ENCODE measurements around the gene ZMIZ1. TPM values are rescaled to one million over a fixed set of nuclear protein-coding genes. Genes with fewer than 3 reads are reported as not detected.

ZMIZ1 gene
- total and polyA plus RNA-seq, 8 donors: 63.1 to 87.2 (median 76.8) TPM

DNA sequence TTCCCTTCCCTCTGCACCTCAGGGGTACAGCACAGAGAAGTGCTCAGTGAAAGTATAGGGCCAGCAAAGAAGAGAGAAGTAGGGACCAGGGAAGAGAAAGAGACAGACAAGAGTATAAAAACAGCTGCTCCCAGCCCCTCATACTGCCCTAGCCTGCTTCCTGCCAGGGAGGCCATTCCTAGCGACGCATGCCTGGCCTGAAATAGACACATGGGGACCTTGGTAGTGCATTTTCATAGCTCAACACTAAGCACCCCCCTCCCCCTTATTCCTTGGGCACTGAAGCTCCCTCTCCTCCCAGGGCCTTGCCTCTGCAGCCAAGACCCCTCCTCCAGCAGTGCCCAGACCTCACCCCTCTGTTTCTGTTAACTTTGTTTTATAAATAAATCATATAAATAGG, 64.7 kb downstream of the ZMIZ1 start:
- intact Hi-C loops (cut with DNase I): no loop called here
- Histone ChIP-seq H3K4me3 (no peak overlapping the region), H3K27me3 (no peaks in the 10 kb centered on the region), H3K4me1 (peaks cover 39 to 80% of the 10 kb centered on the region in 2 donors), H3K9me3 (no peaks in the 10 kb centered on the region), H3K36me3 (no peaks in the 10 kb centered on the region), H3K27ac (no peak overlapping the region)
- DNase-seq: no peak
- ATAC-seq: no peak
- TF ChIP-seq, protein P1, sequence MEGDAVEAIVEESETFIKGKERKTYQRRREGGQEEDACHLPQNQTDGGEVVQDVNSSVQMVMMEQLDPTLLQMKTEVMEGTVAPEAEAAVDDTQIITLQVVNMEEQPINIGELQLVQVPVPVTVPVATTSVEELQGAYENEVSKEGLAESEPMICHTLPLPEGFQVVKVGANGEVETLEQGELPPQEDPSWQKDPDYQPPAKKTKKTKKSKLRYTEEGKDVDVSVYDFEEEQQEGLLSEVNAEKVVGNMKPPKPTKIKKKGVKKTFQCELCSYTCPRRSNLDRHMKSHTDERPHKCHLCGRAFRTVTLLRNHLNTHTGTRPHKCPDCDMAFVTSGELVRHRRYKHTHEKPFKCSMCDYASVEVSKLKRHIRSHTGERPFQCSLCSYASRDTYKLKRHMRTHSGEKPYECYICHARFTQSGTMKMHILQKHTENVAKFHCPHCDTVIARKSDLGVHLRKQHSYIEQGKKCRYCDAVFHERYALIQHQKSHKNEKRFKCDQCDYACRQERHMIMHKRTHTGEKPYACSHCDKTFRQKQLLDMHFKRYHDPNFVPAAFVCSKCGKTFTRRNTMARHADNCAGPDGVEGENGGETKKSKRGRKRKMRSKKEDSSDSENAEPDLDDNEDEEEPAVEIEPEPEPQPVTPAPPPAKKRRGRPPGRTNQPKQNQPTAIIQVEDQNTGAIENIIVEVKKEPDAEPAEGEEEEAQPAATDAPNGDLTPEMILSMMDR (IDR thresholded peaks at IDR 0.05): no peak

DNA sequence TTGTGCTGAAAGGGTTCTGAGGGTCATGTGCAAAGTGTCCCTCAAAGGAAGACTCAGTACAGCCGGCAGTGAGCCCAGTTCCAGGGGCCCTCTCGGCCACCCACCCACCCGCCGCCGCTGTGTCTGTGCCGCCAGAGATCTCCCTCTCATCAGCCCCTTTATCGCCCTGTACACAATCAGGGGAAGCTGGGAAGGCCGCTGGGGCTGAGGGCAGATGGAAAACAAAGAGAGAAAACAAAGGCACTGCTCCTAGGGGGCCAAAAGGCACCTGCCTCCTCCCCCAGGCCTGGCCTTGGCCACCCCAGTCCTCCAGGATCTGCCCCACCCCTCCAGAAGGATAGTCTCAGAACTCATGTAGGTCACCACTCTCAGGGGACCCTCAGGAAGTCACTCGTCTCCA, 67.0 kb downstream of the ZMIZ1 start:
- Histone ChIP-seq H3K4me3 (no peak overlapping the region), H3K36me3 (peaks cover 0 to 12% of the 10 kb centered on the region in 2 donors), H3K9me3 (no peaks in the 10 kb centered on the region), H3K27ac (peak overlapping the region in 1 of 2 donors; percentile 73), H3K4me1 (peaks cover 39 to 80% of the 10 kb centered on the region in 2 donors), H3K27me3 (no peaks in the 10 kb centered on the region)
- TF ChIP-seq, protein P1 (IDR thresholded peaks at IDR 0.05): no peak
- DNase-seq: no peak
- no peak for ATAC-seq
- intact Hi-C loops (cut with DNase I): no loop called here

GRCh38 chr10:79136236-79137005, 67.7 kb downstream of the ZMIZ1 start:
- intact Hi-C loops (cut with DNase I): no loop called here
- Histone ChIP-seq H3K4me3 (no peak overlapping the region), H3K36me3 (peaks cover 0 to 19% of the 10 kb centered on the region in 2 donors), H3K27ac (peak overlapping the region in 1 of 2 donors; percentile 73), H3K4me1 (peaks cover 41 to 86% of the 10 kb centered on the region in 2 donors), H3K9me3 (no peaks in the 10 kb centered on the region), H3K27me3 (no peaks in the 10 kb centered on the region)
- no peak for DNase-seq
- TF ChIP-seq, protein P1 (IDR thresholded peaks at IDR 0.05): no peak
- peak; percentile 6 for ATAC-seq

- Histone ChIP-seq H3K9me3 (no peaks in the 10 kb centered on the region), H3K27ac (peak overlapping the region; percentile 67 to 73), H3K4me3 (no peak overlapping the region), H3K27me3 (no peaks in the 10 kb centered on the region), H3K36me3 (peaks cover 0 to 20% of the 10 kb centered on the region in 2 donors), H3K4me1 (peaks cover 50 to 89% of the 10 kb centered on the region in 2 donors)
- intact Hi-C loops (cut with DNase I): no loop called here
- DNase-seq (peak in 1 of 4 donors; percentile 80), ATAC-seq (peak; percentile 23)
- TF ChIP-seq, protein P1 (IDR thresholded peaks at IDR 0.05): no peak
Measured at GRCh38 chr10:79137300-79137756, 68.6 kb downstream of the ZMIZ1 start.

DNA sequence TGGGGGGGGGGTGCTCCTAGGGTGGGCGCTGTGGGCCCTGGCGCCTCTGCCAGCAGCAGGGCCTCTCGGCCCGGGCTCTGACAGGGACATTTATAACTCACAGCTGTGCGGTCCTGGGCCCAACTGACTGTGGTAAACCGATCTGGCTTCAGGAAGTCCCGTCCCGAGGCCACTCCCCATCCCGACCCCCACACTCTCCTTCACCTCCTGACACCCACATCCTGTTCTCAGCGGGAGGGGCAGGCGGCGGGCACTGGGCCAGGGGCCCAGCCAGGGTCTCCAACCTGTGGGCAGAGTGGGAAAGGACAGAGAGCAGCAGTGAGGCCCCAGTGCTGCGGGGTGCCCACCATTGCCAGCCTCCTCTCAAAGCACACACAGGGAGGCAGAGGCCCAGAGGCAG, 69.1 kb downstream of the ZMIZ1 start:
- H3K9me3 ChIP-seq: no peaks in the 10 kb centered on the region
- H3K4me1 ChIP-seq: peaks cover 49 to 89% of the 10 kb centered on the region in 2 donors
- intact Hi-C loops (cut with DNase I): no loop called here
- ATAC-seq (peak; percentile 6), DNase-seq (no peak)
- H3K27me3 ChIP-seq: no peaks in the 10 kb centered on the region
- TF ChIP-seq, protein P1 (IDR thresholded peaks at IDR 0.05): no peak
- H3K4me3 ChIP-seq: no peak overlapping the region
- peak overlapping the region; percentile 67 to 73 for H3K27ac ChIP-seq
- peaks cover 0 to 25% of the 10 kb centered on the region in 2 donors for H3K36me3 ChIP-seq

Measured in left lung (tissue), 10 donors.